Fibroblast of mammary gland (primary cell): ENCODE results near the gene NACA2.

ENCODE experiments used
- DNase-seq: peaks from one replicate; pipeline ENCODE4 v3.0.0-alpha.2; 2010; ENCODE audit warnings: low read depth
- H3K4me3 ChIP-seq: 2 replicates; pipeline ENCODE4 v1.5.1; 2011; ENCODE audit warnings: low read depth, mild to moderate bottlenecking, low read length, moderate library complexity; ENCODE audit not compliant: control insufficient read depth
- CTCF ChIP-seq: conservative IDR thresholded peaks from 2 replicates; pipeline ENCODE4 v1.5.1; 2011; ENCODE audit warnings: low read depth, low read length, inconsistent platforms; ENCODE audit not compliant: control insufficient read depth, insufficient read depth

Gene NACA2

GRCh38 chr17:61582593-61582992 lies 8.4 kb downstream of the NACA2 start:
- TF ChIP-seq CTCF: no peak
- no peak for DNase-seq
- no peak overlapping the region for H3K4me3 ChIP-seq

DNA sequence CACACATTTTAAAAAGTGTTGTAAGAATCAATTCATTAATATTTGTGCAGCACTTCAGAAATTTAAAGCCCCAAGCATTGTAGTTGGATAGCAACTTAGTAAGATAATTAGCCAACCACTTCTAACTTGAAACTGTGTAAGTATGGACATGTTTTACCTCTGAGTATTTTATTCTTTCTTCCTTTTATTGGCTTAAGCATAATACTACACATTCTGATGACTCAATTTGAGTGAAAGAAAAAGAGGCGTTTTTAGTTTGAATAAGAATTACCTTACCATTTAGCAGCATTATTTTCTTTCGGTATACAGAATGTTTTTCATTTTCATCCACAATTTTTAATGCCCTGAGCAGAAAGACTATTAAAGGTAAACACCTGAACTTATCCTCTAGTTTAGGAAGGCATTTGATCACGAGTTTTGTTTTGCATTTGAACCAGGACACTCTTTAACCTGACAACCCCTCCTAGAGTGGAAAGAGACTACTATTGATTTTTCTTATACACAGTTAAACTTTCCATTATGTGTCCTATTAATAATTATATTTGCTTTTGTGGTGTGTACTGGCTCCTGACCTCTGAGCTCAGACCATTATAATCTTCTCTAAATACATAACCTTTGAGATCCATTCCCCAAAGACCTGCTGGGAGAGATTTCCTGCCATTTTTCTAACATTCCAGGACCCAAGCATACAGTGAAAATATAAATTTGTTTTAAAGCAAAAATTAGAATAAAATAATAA lies 9.2 kb downstream of the NACA2 start:
- no peak for DNase-seq
- no peak overlapping the region for H3K4me3 ChIP-seq
- no peak for TF ChIP-seq CTCF

DNA sequence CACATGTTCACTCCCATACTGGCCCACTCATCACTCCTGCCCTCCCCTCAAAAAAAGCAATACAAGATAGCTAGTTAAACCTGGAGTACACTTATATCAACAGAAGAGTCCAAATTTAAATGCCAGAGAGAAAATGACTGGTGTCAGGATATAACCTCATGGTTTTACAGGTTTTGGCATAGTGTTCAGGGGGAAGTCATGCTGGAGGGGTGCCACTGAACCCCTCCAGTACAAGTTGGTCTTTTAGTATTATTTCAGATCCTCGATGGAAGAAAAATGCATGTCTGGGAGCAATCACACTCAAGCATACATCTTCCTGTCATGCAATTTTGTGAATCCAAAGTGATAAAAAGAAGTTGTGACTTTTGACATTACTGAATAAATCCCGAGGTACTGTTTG lies 10.5 kb downstream of the NACA2 start:
- no peak for DNase-seq
- no peak for TF ChIP-seq CTCF
- no peak overlapping the region for H3K4me3 ChIP-seq

- no peak for DNase-seq
- H3K4me3 ChIP-seq: no peak overlapping the region
- no peak for TF ChIP-seq CTCF
These were observed 11.1 kb downstream of the NACA2 start for GRCh38 chr17:61579961-61580360.

- no peak for TF ChIP-seq CTCF
- no peak for DNase-seq
- no peak overlapping the region for H3K4me3 ChIP-seq
These were observed 11.7 kb downstream of the NACA2 start for GRCh38 chr17:61579347-61579746.

DNA sequence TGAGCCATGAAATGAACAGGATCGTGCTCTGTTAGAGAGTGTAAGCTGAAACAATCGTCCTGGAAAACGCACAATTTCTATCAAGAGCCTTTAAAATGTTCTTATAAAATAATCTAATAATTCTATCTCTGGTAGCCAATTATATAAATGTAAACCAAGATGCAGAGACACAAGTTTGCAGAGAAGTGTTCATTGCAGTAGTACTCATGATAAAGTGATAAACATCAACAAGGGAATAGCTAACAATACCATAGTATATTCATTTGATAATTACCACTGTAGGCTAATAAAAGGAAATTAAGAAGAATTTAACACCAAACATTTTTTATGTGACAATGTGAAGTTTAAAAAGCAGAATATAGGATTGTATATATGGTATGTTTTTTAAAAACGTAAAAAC lies 12.4 kb downstream of the NACA2 start:
- TF ChIP-seq CTCF: no peak
- DNase-seq: no peak
- H3K4me3 ChIP-seq: no peak overlapping the region

DNA sequence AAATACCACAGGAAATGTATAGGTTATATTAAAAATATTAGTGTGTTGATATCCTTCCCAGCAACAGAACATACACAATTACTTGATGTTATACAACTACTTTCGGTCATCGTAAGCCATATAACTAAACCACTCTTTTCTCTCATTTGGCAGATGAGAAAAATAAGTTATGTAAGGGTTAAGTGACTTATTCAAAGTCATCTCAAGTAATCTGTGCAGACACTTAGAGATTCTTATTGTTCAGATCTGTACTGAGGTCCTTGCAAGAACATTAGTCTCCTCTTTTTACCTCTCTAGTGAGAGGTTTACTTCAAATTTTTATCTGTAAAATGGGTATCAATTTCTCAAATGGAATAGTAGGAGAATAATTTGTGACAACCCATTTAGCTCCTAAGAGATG lies 15.0 kb downstream of the NACA2 start:
- no peak overlapping the region for H3K4me3 ChIP-seq
- TF ChIP-seq CTCF: no peak
- no peak for DNase-seq
